DND-41 (cell line): ENCODE results near the gene FRMPD1.

Experiments
- EZH2 ChIP-seq: IDR thresholded peaks from 3 replicates; pipeline ENCODE4 v1.6.1; 2012; ENCODE audit warnings: borderline replicate concordance, low read depth, mild to moderate bottlenecking, moderate library complexity, low read length, inconsistent platforms; ENCODE audit not compliant: severe bottlenecking
- TF ChIP-seq, protein P1 (sequence below): IDR thresholded peaks from 2 replicates; pipeline ENCODE4 v1.5.1; 2012; ENCODE audit warnings: borderline replicate concordance, low read length, moderate library complexity, mild to moderate bottlenecking; ENCODE audit not compliant: poor library complexity, severe bottlenecking; ENCODE audit errors: extremely low read depth

DNA sequence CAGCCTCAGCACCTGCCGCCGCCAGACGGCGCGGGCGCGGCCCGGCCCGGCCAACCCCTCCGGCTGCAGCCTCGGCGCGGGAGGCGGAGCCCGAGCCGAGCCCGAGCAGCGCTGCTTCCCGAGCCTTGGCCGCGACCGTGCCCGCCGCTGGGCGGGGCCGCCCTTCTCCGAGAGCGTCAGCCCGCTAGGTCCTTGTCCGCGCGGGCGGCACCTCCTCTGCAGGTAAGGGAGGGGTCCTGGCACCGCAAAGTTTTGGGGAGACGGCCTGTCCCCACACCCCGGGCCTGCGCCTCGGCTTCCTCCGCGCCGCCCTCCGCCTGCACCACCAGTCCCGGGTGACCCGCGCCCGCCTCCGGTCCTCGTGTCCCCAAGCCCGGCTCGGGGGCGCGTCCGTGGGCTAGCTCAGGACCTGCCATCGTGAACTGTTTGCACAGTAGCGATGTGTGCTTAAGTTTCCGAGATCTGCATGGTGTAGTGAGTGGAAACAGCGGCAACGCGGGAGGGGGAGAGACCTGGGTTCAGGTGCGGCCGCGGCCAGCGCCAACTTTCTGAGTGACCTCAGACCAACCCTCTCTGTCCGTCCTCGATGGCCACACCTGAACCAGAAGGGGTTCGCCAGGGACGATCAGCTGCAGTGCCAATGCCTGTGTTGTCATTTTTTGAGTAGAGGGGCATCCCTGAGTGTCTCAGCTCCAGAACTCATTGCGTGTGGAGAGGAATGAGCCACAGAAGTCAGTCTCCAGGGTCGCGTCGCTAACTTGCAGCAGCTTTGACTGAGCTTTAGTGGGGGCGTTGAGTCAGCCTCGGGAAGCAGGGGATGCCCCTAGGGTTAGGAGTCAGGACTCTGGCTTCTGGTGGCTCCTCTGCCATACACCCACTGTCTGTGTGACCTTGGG is at the start of gene FRMPD1:
- no peak for TF ChIP-seq EZH2
- TF ChIP-seq, protein P1, sequence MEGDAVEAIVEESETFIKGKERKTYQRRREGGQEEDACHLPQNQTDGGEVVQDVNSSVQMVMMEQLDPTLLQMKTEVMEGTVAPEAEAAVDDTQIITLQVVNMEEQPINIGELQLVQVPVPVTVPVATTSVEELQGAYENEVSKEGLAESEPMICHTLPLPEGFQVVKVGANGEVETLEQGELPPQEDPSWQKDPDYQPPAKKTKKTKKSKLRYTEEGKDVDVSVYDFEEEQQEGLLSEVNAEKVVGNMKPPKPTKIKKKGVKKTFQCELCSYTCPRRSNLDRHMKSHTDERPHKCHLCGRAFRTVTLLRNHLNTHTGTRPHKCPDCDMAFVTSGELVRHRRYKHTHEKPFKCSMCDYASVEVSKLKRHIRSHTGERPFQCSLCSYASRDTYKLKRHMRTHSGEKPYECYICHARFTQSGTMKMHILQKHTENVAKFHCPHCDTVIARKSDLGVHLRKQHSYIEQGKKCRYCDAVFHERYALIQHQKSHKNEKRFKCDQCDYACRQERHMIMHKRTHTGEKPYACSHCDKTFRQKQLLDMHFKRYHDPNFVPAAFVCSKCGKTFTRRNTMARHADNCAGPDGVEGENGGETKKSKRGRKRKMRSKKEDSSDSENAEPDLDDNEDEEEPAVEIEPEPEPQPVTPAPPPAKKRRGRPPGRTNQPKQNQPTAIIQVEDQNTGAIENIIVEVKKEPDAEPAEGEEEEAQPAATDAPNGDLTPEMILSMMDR = no peak
